Prostate gland (tissue), 2 donors: ENCODE results near the gene UBL5. TPM values are rescaled to one million over a fixed set of nuclear protein-coding genes. Genes with fewer than 3 reads are reported as not detected.

Experiments used
- DNase-seq: peaks from one replicate; pipeline ENCODE4 v3.0.0-alpha.2; 2019; ENCODE audit warnings: low spot score
- H3K27ac ChIP-seq, 2 donors: fragments of 200-600 bp; sonication (generic); 2 replicates each; pipeline ENCODE4 v1.5.1; 2017 to 2019
- H3K27me3 ChIP-seq: fragments of 200-600 bp; sonication (generic); replicated peaks from 2 replicates; pipeline ENCODE4 v1.5.1; 2019; ENCODE audit not compliant: insufficient read depth
- H3K36me3 ChIP-seq, 2 donors: fragments of 200-600 bp; sonication (generic); 1 replicate in 1 of 2; 2 replicates in 1 of 2; pipeline versions ENCODE4 v1.5.1 to v1.8.1; 2017 to 2019
- H3K4me1 ChIP-seq: fragments of 200-600 bp; sonication (generic); replicated peaks from 2 replicates; pipeline ENCODE4 v1.5.1; 2019
- H3K4me3 ChIP-seq, 2 donors: fragments of 200-600 bp; sonication (generic); 2 replicates each; pipeline ENCODE4 v1.5.1; 2017 to 2019
- H3K9me3 ChIP-seq: fragments of 200-600 bp; sonication (generic); 2 replicates; pipeline ENCODE4 v1.5.1; 2017
- POLR2A ChIP-seq: fragments of 450-650 bp; IDR thresholded peaks from one replicate; pipeline ENCODE4 v1.6.1; 2016; ENCODE audit warnings: antibody characterized with exemption, mild to moderate bottlenecking
- POLR2AphosphoS5 ChIP-seq: sonication (generic); formaldehyde crosslinking; IDR thresholded peaks from one replicate; pipeline ENCODE4 v1.6.1; 2017; ENCODE audit warnings: antibody characterized with exemption
- WGBS: methylation state at CpG from one replicate; pipeline ENCODE4 v1.1.5; 2018; 5-methylcytosine and 5-hydroxymethylcytosine counted together
- intact Hi-C: fragments of 100-400 bp; cut with DNase I; formaldehyde crosslinking; loops from one replicate; pipeline ENCODE4 v1.14.2; 2022
- total RNA-seq, 2 donors: library from RNA; depleted of rRNA; stranded (reverse); fragments of >200 nt; gene quantifications; one replicate each; pipeline ENCODE4 v1.1.0, GENCODE V29; 2016
- TF ChIP-seq, protein P1 (sequence below), 4 experiments: fragments of 200-600 bp in 2 of 4; fragments of 450-650 bp in 2 of 4; sonication (generic) in 2 of 4; IDR thresholded peaks; 1 replicate in 3 of 4; 2 replicates in 1 of 4; pipeline ENCODE4 v1.5.1; 2016 to 2019; ENCODE audit warnings: antibody characterized with exemption in 4 of 4, mild to moderate bottlenecking in 2 of 4, moderate library complexity in 2 of 4

The UBL5 gene
- total RNA-seq, 2 donors from 2014 or later = 543 to 675 TPM

DNA sequence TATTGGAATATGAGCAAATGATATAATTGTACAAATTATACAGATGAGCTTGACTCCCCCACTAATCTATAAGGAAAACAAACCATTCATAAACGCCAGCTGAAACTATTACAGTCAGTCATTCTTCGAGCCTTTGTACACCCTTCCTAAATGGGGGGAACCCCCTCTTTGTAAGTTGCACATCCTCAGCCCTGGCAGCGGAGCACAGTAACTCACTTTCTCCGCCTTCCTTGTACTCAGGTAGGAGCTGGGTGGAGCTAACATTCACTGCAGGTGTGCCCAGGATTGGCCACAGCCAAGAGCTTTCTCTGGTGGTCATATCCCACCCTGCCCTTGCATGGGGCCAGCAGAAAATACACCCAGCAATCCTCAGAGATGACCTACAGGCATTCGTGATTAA is 36.0 kb downstream of the UBL5 start:
- Histone ChIP-seq H3K36me3 (no peaks in the 10 kb centered on the region), H3K4me3 (no peak overlapping the region), H3K4me1 (no peaks in the 10 kb centered on the region), H3K27me3 (no peaks in the 10 kb centered on the region), H3K27ac (no peak overlapping the region), H3K9me3 (no peaks in the 10 kb centered on the region)
- no peak for TF ChIP-seq POLR2AphosphoS5
- no peak for TF ChIP-seq POLR2A
- TF ChIP-seq, protein P1, sequence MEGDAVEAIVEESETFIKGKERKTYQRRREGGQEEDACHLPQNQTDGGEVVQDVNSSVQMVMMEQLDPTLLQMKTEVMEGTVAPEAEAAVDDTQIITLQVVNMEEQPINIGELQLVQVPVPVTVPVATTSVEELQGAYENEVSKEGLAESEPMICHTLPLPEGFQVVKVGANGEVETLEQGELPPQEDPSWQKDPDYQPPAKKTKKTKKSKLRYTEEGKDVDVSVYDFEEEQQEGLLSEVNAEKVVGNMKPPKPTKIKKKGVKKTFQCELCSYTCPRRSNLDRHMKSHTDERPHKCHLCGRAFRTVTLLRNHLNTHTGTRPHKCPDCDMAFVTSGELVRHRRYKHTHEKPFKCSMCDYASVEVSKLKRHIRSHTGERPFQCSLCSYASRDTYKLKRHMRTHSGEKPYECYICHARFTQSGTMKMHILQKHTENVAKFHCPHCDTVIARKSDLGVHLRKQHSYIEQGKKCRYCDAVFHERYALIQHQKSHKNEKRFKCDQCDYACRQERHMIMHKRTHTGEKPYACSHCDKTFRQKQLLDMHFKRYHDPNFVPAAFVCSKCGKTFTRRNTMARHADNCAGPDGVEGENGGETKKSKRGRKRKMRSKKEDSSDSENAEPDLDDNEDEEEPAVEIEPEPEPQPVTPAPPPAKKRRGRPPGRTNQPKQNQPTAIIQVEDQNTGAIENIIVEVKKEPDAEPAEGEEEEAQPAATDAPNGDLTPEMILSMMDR (IDR thresholded peaks at IDR 0.05) = no peak
- WGBS = 84% methylated on average over 5 of the region's 5 CpGs
- intact Hi-C loops = no loop called here
- DNase-seq = no peak

DNA sequence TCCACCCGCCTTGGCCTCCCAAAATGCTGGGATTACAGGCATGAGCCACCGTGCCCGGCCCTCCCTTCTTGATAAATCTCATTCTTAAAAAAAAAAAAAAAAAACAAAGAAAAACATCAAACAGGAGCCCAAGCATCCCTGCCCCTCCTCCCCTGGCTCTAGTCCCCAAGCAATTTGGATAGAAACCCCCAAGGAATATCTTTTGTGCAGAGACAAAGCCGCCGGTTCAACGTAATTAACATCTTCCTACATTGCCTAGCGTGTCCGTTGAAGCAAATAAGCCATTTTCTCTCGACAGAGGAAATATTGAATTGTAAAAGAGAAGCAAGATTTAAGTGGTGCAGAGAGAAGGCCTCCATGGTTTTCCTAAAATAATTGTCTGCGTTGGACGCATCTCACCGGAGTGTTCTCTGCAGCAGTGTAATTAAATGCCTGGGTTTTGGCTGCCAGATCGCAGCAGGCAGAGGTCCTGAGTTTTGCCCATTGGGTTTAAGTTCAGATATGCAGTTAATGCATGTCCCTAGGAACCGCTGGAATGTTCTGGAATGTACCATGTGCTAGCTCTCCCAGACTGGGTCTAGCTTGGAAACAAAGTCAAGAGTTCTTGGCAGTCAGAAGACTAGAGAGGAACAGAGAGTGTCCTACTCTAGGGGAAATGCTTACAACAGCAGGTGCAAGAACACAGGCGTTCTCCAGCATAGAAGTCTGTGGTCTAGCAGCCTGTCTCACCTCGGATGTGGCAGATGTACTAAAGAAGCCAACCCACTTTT is 38.2 kb downstream of the UBL5 start:
- Histone ChIP-seq H3K4me3 (no peak overlapping the region), H3K27ac (no peak overlapping the region), H3K4me1 (no peaks in the 10 kb centered on the region), H3K27me3 (no peaks in the 10 kb centered on the region), H3K9me3 (no peaks in the 10 kb centered on the region), H3K36me3 (no peaks in the 10 kb centered on the region)
- no peak for DNase-seq
- 75% methylated on average over 16 of the region's 16 CpGs for WGBS
- TF ChIP-seq POLR2A (no peak), POLR2AphosphoS5 (peak; percentile 6)
- intact Hi-C loops = no loop called here

DNA sequence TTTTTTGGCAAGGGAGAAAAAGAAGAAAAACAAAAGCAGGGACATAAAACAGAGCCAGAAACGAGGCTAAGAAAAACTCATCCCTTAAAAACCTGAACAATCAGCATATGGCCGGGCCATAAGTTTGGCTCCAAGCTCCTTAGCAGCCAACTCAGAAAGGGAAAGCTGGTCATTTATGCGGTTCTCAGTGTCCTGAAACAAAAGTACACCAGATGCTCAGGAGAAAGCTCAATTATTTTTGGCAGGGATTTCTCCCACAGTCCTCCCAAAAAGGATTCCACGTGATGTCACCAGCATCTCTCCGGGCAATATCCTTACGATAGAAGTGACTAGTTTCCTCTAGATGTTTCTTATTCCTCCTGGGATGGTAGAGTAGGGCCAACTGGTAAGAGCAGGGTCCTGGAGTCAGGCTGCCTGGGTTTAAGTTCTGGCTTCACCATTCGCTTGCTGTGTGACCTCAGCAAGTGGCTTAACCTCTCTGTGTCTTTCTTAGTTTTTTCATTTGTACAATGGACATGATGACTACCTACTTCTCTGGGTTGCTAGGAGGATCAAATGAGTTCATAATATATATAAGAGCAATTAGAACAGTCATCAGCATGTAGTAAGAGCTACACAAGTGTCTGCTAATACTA is 41.4 kb downstream of the UBL5 start:
- intact Hi-C loops = no loop called here
- Histone ChIP-seq H3K36me3 (no peaks in the 10 kb centered on the region), H3K4me1 (no peaks in the 10 kb centered on the region), H3K27me3 (no peaks in the 10 kb centered on the region), H3K27ac (no peak overlapping the region), H3K4me3 (no peak overlapping the region), H3K9me3 (no peaks in the 10 kb centered on the region)
- WGBS = 65% methylated on average over 7 of the region's 7 CpGs
- TF ChIP-seq POLR2AphosphoS5 (no peak), POLR2A (no peak)
- TF ChIP-seq, protein P1 (IDR thresholded peaks at IDR 0.05) = no peak
- no peak for DNase-seq

DNA sequence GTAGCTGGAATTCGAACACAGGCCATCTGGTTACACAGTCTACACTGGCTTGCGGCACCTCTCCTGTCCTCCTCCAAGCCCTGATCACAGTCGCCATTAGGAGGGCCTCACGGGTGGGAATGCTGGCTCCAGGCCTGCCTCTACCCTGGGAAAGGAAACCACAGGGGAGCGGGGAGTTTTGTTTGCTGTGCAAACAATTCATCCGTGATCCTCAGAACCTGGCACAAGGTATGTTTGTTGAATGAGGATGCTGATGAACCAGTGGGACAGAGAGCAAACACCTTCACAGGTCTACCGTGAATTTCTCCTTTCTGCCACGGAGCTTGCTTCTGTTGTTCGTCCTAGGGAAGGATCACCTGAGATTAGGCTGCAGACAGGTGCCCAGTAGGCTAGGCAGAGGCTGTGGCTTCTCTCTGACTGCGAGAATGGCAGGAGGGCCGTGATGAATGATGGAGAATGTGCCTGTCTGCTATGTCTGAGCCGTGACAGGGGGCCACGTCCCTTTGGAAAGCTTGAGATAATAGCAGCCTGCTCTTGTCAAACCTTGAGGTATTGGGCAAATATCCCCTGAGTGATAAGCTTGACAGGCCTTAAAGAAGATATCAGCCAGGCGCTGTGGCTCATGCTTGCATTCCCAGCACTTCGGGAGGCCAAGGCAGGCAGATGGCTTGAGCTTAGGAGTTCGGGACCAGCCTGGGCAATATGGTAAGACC is 44.1 kb downstream of the UBL5 start:
- H3K27ac ChIP-seq = no peak overlapping the region
- no peaks in the 10 kb centered on the region for H3K36me3 ChIP-seq
- no peaks in the 10 kb centered on the region for H3K9me3 ChIP-seq
- intact Hi-C loops = no loop called here
- no peaks in the 10 kb centered on the region for H3K27me3 ChIP-seq
- no peak for DNase-seq
- TF ChIP-seq POLR2AphosphoS5 = no peak
- no peak for TF ChIP-seq POLR2A
- H3K4me3 ChIP-seq = no peak overlapping the region
- H3K4me1 ChIP-seq = no peaks in the 10 kb centered on the region
- WGBS = 50% methylated on average over 16 of the region's 16 CpGs

DNA sequence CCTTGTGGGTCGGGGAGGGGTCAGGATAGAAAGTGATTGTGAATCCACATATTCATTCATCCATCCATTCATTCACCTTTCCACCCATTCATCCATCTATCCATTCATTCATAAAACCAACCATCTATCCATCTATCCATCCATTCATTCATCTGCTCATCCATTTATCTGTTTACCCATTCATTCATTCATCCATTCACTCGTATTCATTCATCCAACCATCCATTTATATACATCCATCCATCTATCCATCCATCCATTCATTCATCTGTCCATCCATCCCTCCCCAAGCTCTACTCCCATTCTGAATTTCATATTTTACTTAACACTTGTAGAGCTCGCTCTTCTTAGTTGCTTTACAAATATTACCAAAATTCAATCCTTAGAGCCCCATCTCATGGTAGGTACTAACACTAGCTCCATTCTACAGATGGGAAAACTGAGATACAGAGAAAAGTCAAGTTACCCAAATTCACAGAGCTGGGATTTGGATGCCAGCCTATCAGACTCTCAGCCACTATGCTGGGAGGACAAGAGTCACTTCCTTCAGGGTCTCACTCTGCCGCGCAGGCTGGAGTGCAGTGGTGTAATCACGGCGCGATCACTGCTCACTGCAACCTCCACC is 45.0 kb downstream of the UBL5 start:
- no peak for DNase-seq
- no peak for TF ChIP-seq POLR2A
- TF ChIP-seq POLR2AphosphoS5 = no peak
- Histone ChIP-seq H3K27me3 (no peaks in the 10 kb centered on the region), H3K4me1 (no peaks in the 10 kb centered on the region), H3K36me3 (no peaks in the 10 kb centered on the region), H3K27ac (no peak overlapping the region), H3K9me3 (no peaks in the 10 kb centered on the region), H3K4me3 (no peak overlapping the region)
- intact Hi-C loops = no loop called here
- WGBS = 94% methylated on average over 8 of the region's 8 CpGs

DNA sequence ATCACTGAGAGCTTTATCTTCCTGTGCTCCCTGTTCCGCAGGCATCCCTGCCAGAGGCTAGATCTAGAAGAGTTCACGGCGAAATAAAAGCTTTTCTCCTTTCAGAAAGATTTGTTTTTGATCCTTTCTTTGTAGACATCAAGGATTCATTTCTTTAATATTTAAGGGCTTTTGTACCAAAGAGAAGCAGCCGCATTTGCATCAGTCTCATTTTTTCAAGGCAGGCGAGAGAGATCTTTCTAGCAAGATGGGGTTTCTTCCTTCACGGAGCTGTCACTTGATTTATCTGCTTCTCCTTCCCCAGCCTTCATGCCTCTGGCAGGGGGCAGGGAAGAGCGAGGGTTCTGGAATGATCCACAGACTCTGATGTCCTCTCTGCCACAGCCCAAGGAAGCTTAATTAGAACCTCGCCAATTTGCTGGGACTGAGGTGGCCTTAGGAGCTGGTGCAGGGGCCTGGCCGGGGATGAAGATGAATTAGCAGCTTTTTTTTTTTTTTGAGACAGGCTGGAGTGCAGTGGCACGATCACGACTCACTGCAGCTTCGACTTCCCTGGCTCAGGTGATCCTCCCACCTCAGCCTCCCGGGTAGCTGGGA is 47.4 kb downstream of the UBL5 start:
- H3K4me3 ChIP-seq = no peak overlapping the region
- no peaks in the 10 kb centered on the region for H3K27me3 ChIP-seq
- H3K36me3 ChIP-seq = no peaks in the 10 kb centered on the region
- no peak overlapping the region for H3K27ac ChIP-seq
- WGBS = 72% methylated on average over 13 of the region's 13 CpGs
- DNase-seq = no peak
- intact Hi-C loops = no loop called here
- no peaks in the 10 kb centered on the region for H3K4me1 ChIP-seq
- TF ChIP-seq, protein P1 (IDR thresholded peaks at IDR 0.05) = no peak
- no peak for TF ChIP-seq POLR2AphosphoS5
- no peak for TF ChIP-seq POLR2A
- no peaks in the 10 kb centered on the region for H3K9me3 ChIP-seq
